Stomach (tissue), 9 donors: Measurements from ENCODE around the gene EFCAB14. TPM values are rescaled to one million over a fixed set of nuclear protein-coding genes. Genes with fewer than 3 reads are reported as not detected.
A peak's percentile ranks its signal among the peaks of the same experiment; 100 is the strongest.
"Not testable (repeated sequence)": the region's sequence is repeated elsewhere in the genome, so short reads cannot be mapped to it uniquely, and the experiment has no call there.

Source experiments
- DNase-seq, 2 donors: peaks; one replicate each; pipeline versions ENCODE4 v3.0.0 to v3.0.0-alpha.2; 2013 to 2019
- H3K27ac ChIP-seq, 5 donors: fragments of 200-600 bp in 4 of 5; sonication (generic) in 4 of 5; one replicate each; pipeline ENCODE4 v1.5.1; 2013 to 2019; ENCODE audit warnings: mild to moderate bottlenecking in 1 of 5, moderate library complexity in 1 of 5
- H3K27me3 ChIP-seq, 3 donors: fragments of 200-600 bp; sonication (generic); one replicate each; pipeline ENCODE4 v1.5.1; 2017 to 2019; ENCODE audit warnings: mixed run types in 1 of 3
- H3K36me3 ChIP-seq, 4 donors: fragments of 200-600 bp; sonication (generic); 1 replicate in 3 of 4; 2 replicates in 1 of 4; pipeline ENCODE4 v1.5.1; 2016 to 2019
- H3K4me1 ChIP-seq, 4 donors: fragments of 200-600 bp; sonication (generic); one replicate each; pipeline ENCODE4 v1.5.1; 2016 to 2019
- H3K4me3 ChIP-seq, 4 donors: fragments of 200-600 bp; sonication (generic) in 3 of 4; one replicate each; pipeline ENCODE4 v1.5.1; 2016 to 2019; ENCODE audit warnings: mild to moderate bottlenecking in 1 of 4
- H3K9me3 ChIP-seq, 4 donors: fragments of 200-600 bp; sonication (generic); one replicate each; pipeline ENCODE4 v1.5.1; 2016 to 2019
- EP300 ChIP-seq: sonication (generic); formaldehyde crosslinking; IDR thresholded peaks from one replicate; pipeline ENCODE4 v1.6.1; 2017; ENCODE audit warnings: antibody characterized with exemption
- POLR2A ChIP-seq, 4 donors: fragments of 450-650 bp; IDR thresholded peaks; one replicate each; pipeline ENCODE4 v1.6.1; 2016; ENCODE audit warnings: antibody characterized with exemption in 4 of 4, control low read depth in 2 of 4, mild to moderate bottlenecking in 1 of 4, moderate library complexity in 1 of 4
- POLR2AphosphoS5 ChIP-seq, 3 donors: sonication (generic); formaldehyde crosslinking; IDR thresholded peaks; one replicate each; pipeline ENCODE4 v1.6.1; 2016; ENCODE audit warnings: antibody characterized with exemption in 3 of 3
- WGBS, 5 donors: extraction: QIAGEN DNeasy Blood & Tissue Kit in 3 of 5; methylation state at CpG; one replicate each; pipeline versions ENCODE4 v1.1.5 to v1.1.7; 2013 to 2018; 5-methylcytosine and 5-hydroxymethylcytosine counted together
- intact Hi-C: fragments of 100-400 bp; cut with DNase I; formaldehyde crosslinking; loops from one replicate; pipeline ENCODE4 v1.15.1; 2023; ENCODE audit warnings: low total_unique reads
- polyA plus RNA-seq, 3 donors: library from polyadenylated mRNA; stranded (reverse); fragments of 200-250 nt; gene quantifications; one replicate each; pipeline ENCODE4 v1.2.3, GENCODE V29; 2013
- total RNA-seq, 5 donors: library from RNA; depleted of rRNA; stranded (reverse); fragments of >200 nt; gene quantifications; one replicate each; pipeline versions ENCODE4 v1.1.0 to v1.2.3, GENCODE V29; 2014 to 2016
- TF ChIP-seq, protein P1 (sequence below), 7 experiments: fragments of 450-650 bp in 4 of 7; fragments of 200-600 bp in 3 of 7; sonication (generic) in 3 of 7; IDR thresholded peaks; one replicate each; pipeline ENCODE4 v1.5.1; 2016 to 2019; ENCODE audit warnings: antibody characterized with exemption in 7 of 7, control low read depth in 2 of 7, mild to moderate bottlenecking in 1 of 7
- donor health status: healthy with polysubstance abuse.
- donor health status: Bipolar disorder and iron deficiency.
- donor health status: healthy.

Gene EFCAB14
- total and polyA plus RNA-seq, 8 donors = 19.6 to 164 (median 53.8) TPM

DNA sequence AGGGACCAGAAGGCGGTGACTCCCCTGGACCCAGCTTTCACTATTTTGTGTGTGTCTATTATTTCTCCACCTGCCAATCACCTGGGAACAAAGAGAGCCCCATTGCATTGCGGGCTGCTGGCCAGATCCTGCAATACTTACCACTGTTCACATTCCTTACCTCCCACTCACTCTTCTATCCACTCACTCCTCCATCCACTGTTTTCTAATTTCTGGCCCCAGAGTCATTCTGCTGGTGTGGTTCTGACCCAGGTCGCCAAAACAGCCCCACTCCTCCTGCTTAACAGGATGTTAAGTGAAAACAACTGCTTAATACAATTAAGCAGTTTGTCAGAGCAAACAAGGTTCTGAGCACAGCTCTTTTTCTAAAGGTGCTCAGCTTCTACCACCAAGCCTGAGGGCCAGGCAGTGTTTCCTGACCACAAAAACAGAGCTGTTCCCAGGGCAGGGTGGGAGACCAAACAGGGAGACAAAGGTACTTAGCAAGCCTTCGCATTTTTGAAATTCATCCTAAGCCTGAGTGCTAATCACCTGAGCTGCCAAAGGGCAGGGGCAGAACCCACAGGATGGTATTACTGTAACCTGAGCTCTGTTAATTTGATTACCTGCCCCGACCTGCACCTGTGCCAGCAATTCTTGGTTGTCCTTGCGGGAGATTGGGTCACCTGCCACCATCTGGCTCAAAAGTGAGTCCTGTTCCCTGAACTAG lies 38.5 kb upstream of the EFCAB14 start:
- peak overlapping the region; percentile 44 to 67 (median 58) for H3K27ac ChIP-seq
- 19 to 28% (median 26%) methylated on average over 6 of the region's 6 CpGs for whole genome bisulfite sequencing, 5 donors
- intact Hi-C loops = no loop called here

DNA sequence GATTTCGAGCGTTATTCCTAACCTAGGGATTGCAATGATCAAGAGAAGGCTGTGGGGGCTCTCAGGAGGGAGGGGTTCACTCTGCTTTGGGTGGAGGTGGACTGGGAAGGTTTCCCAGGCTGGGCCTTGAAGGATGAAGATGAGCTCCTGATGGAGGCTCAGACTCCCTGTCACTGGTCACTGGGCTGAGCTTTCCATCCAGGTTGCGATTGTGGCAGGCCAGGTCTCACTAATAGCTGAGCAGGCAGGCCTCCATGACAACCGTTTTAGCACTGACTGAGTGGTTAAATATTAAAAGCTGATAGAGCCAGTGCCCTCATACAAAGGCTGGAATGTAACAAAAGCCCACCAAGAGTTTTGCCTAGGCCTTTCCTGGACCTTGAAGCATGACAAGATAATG lies 36.2 kb upstream of the EFCAB14 start:
- intact Hi-C loops = no loop called here
- H3K36me3 ChIP-seq = no peaks in the 10 kb centered on the region
- DNase-seq = peak in 1 of 2 donors; percentile 63
- WGBS, 5 donors = 28 to 60% (median 53%) methylated on average over 4 of the region's 4 CpGs
- H3K27ac ChIP-seq = peak overlapping the region; percentile 28 to 73 (median 64)
- TF ChIP-seq, protein P1, sequence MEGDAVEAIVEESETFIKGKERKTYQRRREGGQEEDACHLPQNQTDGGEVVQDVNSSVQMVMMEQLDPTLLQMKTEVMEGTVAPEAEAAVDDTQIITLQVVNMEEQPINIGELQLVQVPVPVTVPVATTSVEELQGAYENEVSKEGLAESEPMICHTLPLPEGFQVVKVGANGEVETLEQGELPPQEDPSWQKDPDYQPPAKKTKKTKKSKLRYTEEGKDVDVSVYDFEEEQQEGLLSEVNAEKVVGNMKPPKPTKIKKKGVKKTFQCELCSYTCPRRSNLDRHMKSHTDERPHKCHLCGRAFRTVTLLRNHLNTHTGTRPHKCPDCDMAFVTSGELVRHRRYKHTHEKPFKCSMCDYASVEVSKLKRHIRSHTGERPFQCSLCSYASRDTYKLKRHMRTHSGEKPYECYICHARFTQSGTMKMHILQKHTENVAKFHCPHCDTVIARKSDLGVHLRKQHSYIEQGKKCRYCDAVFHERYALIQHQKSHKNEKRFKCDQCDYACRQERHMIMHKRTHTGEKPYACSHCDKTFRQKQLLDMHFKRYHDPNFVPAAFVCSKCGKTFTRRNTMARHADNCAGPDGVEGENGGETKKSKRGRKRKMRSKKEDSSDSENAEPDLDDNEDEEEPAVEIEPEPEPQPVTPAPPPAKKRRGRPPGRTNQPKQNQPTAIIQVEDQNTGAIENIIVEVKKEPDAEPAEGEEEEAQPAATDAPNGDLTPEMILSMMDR (IDR thresholded peaks at IDR 0.05) = no peak
- TF ChIP-seq EP300 = no peak
- no peak for TF ChIP-seq POLR2A (IDR thresholded peaks at IDR 0.05)
- TF ChIP-seq POLR2AphosphoS5 (IDR thresholded peaks at IDR 0.05) = no peak
- H3K4me3 ChIP-seq = no peak overlapping the region
- no peaks in the 10 kb centered on the region for H3K9me3 ChIP-seq
- H3K4me1 ChIP-seq = peaks cover 10 to 40% (median 21%) of the 10 kb centered on the region in 4 donors
- peaks cover 0 to 8% (median 0%) of the 10 kb centered on the region in 3 donors for H3K27me3 ChIP-seq

More for the DNA sequence above, 38.5 kb upstream of the EFCAB14 start:
- Histone ChIP-seq H3K4me3 (no peak overlapping the region), H3K4me1 (peaks cover 10 to 40% (median 21%) of the 10 kb centered on the region in 4 donors), H3K27me3 (no peaks in the 10 kb centered on the region), H3K9me3 (no peaks in the 10 kb centered on the region), H3K36me3 (no peaks in the 10 kb centered on the region)
- TF ChIP-seq POLR2AphosphoS5 (IDR thresholded peaks at IDR 0.05) (peak in 1 of 3 donors; percentile 18), EP300 (no peak)
- DNase-seq = peak; percentile 41 to 85

DNA sequence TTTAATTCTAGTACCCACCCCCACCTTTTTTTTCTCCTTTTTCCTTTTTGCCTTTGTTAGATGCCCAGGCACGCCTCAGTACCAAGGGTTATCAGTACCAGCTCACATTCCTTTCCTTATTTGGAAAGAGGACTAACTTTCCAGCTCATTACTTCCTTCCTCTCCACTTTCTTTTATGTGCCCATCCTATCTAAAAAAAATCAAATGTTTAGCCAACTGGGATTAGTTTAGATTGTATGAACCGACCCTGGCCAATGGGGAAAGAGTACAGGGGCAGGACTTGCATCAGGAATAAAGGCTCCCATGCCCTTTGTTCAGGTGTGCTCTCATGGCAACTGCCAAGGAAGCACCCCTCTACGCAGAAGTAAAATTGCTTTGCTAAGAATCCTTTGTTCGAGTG lies 35.8 kb upstream of the EFCAB14 start:
- Histone ChIP-seq H3K27me3 (peaks cover 0 to 10% (median 0%) of the 10 kb centered on the region in 3 donors), H3K4me1 (peaks cover 10 to 40% (median 21%) of the 10 kb centered on the region in 4 donors), H3K27ac (peak overlapping the region in 4 of 5 donors; percentile 28 to 73 (median 65))
- DNase-seq = peak; percentile 20 to 27
- H3K36me3 ChIP-seq, intact Hi-C loops, H3K4me3 ChIP-seq, H3K9me3 ChIP-seq: not testable (repeated sequence)
- 19 to 52% (median 36%) methylated on average over 4 of the region's 4 CpGs for WGBS, 5 donors

DNA sequence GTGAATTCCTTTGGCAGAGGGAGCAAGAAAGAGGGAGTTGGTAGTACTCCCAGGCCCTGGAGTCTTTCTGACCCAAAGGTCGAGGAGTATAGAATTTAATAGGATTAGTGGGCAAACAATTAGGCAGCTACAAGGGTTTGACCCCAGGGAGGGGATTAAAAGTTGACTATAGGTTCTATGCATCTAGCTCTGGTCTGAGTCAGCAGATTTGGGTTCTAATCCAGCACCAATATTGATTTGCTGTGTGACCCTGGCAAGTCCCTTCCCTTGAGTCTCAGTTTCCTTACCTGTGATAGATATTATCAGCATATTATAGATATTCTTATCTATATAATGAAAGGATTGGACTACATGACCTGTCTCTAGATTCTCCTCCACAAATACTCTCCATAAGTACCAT lies 35.1 kb upstream of the EFCAB14 start:
- WGBS, 5 donors = 38 to 72% (median 45%) methylated on average over 1 of the region's 1 CpG
- TF ChIP-seq, protein P1 (IDR thresholded peaks at IDR 0.05) = no peak
- TF ChIP-seq POLR2AphosphoS5 (IDR thresholded peaks at IDR 0.05) = no peak
- TF ChIP-seq EP300 = no peak
- no peak for TF ChIP-seq POLR2A (IDR thresholded peaks at IDR 0.05)
- no peak overlapping the region for H3K27ac ChIP-seq
- no peaks in the 10 kb centered on the region for H3K9me3 ChIP-seq
- intact Hi-C loops = no loop called here
- H3K27me3 ChIP-seq = peaks cover 0 to 15% (median 0%) of the 10 kb centered on the region in 3 donors
- H3K4me1 ChIP-seq = peaks cover 10 to 40% (median 21%) of the 10 kb centered on the region in 4 donors
- H3K4me3 ChIP-seq = no peak overlapping the region
- DNase-seq = no peak
- H3K36me3 ChIP-seq = no peaks in the 10 kb centered on the region

DNA sequence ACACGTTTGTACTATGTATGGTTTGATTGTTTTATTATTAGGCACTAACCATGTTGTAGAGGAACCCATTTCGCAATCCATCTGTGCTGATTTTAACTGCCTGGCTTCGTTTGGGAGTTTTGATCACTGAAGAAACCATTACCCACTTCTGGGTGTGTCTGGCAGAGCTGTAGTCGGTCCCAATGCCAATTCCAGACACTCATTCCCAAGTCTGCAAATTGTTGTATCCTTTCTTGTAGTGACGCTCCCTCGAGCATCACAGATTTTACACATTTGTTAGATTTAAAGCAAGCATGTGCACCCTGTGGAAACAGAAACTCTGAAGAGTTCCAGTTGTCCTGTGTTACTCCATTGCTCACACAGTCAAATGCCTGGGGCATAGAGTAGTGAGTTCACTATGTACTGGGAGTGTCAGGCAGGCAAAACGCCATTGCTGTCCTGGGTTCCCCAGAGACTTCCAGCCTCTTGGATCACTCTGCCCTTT lies 31.0 kb upstream of the EFCAB14 start:
- H3K27me3 ChIP-seq = peaks cover 0 to 15% (median 0%) of the 10 kb centered on the region in 3 donors
- no peak for DNase-seq
- TF ChIP-seq POLR2AphosphoS5 (IDR thresholded peaks at IDR 0.05) (no peak), POLR2A (IDR thresholded peaks at IDR 0.05) (no peak), EP300 (no peak)
- TF ChIP-seq, protein P1 (IDR thresholded peaks at IDR 0.05) = no peak
- H3K27ac ChIP-seq = peak overlapping the region in 1 of 5 donors; percentile 8
- H3K4me3 ChIP-seq = no peak overlapping the region
- H3K4me1 ChIP-seq = peaks cover 0 to 10% (median 3%) of the 10 kb centered on the region in 4 donors
- no peaks in the 10 kb centered on the region for H3K36me3 ChIP-seq
- 47 to 54% (median 53%) methylated on average over 7 of the region's 7 CpGs for WGBS, 5 donors
- intact Hi-C loops = no loop called here
- H3K9me3 ChIP-seq = no peaks in the 10 kb centered on the region
